ENCODE data around the gene SORCS2.

The SORCS2 gene

DNA sequence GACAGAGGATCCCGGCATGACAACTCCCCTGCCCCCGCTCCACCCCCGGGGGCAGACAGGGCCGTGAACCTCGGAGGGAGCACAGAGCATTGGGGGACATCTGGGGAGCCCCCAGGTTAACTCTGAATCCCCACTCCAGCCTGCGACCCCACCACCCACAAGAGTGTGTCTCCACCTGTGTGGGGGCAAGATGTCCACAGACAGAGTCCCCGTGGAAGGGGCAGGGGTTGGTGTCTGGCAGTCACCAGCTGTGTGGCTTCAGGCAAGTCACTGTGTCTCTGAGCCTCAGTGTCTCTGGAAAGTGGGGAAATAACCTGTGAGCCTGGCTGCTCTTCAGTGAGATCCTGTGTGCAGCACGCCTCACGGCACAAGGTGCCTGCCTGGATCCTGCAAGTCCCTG is 508.3 kb downstream of the SORCS2 start:
- TF ChIP-seq EGR1 (IDR thresholded peaks at IDR 0.05) (no peak), TCF12 (IDR thresholded peaks at IDR 0.05; ENCODE audit: low read depth) (no peak), NFIC (IDR thresholded peaks at IDR 0.05) (no peak), EP300 (IDR thresholded peaks at IDR 0.05; ENCODE audit: borderline replicate concordance) (no peak), TAF1 (IDR thresholded peaks at IDR 0.05; ENCODE audit: low read depth) (no peak), FOXM1 (IDR thresholded peaks at IDR 0.05; ENCODE audit: borderline replicate concordance, low read depth) (no peak), TEAD4 (IDR thresholded peaks at IDR 0.05) (no peak), CREB1 (IDR thresholded peaks at IDR 0.05; ENCODE audit: low read depth) (no peak), ZBTB7A (IDR thresholded peaks at IDR 0.05; ENCODE audit: low read depth) (no peak)
- TF ChIP-seq, protein P1, sequence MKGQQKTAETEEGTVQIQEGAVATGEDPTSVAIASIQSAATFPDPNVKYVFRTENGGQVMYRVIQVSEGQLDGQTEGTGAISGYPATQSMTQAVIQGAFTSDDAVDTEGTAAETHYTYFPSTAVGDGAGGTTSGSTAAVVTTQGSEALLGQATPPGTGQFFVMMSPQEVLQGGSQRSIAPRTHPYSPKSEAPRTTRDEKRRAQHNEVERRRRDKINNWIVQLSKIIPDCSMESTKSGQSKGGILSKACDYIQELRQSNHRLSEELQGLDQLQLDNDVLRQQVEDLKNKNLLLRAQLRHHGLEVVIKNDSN (IDR thresholded peaks at IDR 0.05) = no peak
- TF ChIP-seq, protein P2, sequence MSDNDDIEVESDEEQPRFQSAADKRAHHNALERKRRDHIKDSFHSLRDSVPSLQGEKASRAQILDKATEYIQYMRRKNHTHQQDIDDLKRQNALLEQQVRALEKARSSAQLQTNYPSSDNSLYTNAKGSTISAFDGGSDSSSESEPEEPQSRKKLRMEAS (IDR thresholded peaks at IDR 0.05) = no peak
- TF ChIP-seq, protein P3, sequence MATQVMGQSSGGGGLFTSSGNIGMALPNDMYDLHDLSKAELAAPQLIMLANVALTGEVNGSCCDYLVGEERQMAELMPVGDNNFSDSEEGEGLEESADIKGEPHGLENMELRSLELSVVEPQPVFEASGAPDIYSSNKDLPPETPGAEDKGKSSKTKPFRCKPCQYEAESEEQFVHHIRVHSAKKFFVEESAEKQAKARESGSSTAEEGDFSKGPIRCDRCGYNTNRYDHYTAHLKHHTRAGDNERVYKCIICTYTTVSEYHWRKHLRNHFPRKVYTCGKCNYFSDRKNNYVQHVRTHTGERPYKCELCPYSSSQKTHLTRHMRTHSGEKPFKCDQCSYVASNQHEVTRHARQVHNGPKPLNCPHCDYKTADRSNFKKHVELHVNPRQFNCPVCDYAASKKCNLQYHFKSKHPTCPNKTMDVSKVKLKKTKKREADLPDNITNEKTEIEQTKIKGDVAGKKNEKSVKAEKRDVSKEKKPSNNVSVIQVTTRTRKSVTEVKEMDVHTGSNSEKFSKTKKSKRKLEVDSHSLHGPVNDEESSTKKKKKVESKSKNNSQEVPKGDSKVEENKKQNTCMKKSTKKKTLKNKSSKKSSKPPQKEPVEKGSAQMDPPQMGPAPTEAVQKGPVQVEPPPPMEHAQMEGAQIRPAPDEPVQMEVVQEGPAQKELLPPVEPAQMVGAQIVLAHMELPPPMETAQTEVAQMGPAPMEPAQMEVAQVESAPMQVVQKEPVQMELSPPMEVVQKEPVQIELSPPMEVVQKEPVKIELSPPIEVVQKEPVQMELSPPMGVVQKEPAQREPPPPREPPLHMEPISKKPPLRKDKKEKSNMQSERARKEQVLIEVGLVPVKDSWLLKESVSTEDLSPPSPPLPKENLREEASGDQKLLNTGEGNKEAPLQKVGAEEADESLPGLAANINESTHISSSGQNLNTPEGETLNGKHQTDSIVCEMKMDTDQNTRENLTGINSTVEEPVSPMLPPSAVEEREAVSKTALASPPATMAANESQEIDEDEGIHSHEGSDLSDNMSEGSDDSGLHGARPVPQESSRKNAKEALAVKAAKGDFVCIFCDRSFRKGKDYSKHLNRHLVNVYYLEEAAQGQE (IDR thresholded peaks at IDR 0.05; ENCODE audit: low read depth) = no peak

DNA sequence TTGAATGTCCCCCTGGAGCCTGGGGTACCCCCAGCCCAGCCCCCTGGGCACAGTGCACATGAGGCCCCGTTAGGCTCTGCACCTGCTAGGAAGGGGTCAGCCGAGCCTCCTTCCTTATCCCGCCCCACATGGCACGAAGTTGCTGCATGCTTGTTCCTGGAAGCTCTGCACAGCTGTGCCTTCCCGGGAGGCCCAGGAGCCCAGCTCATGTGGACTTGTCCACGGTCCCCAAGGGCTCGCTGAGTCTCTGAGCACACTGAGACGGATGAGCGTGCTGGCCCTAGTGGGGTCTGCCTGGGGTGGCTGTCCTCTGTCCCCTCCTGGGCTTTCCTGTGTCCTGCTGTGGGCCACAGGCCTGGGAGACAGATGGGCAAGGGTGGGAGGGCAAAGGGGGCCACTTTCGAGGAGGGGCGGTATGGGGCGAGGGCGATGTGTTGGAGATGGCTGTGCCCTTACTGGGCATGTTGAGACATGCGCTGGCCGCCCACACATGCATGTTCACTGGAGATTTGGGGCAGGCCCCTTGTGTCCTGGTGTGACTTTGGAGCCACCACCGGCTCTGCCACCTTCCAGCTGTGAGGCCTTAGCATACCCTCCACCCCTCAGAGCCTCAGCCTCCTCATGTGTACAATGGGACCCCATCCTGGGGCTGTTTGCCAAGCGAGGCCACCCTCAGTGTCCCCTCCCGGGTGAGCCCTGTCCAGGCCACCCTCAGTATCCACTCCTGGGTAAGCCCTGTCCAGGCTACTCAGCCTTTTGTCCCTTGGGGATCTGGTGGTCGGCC is 509.7 kb downstream of the SORCS2 start:
- TF ChIP-seq, protein P1 (IDR thresholded peaks at IDR 0.05) = no peak
- TF ChIP-seq, protein P2 (IDR thresholded peaks at IDR 0.05) = no peak
- no peak for TF ChIP-seq TCF12 (IDR thresholded peaks at IDR 0.05; ENCODE audit: low read depth)
- no peak for TF ChIP-seq CEBPB (IDR thresholded peaks at IDR 0.05)
- TF ChIP-seq FOXM1 (IDR thresholded peaks at IDR 0.05; ENCODE audit: borderline replicate concordance, low read depth) = no peak
- TF ChIP-seq EGR1 (IDR thresholded peaks at IDR 0.05) = no peak
- TF ChIP-seq, protein P3 (IDR thresholded peaks at IDR 0.05; ENCODE audit: low read depth) = no peak
- TF ChIP-seq NFIC (IDR thresholded peaks at IDR 0.05) = no peak

DNA sequence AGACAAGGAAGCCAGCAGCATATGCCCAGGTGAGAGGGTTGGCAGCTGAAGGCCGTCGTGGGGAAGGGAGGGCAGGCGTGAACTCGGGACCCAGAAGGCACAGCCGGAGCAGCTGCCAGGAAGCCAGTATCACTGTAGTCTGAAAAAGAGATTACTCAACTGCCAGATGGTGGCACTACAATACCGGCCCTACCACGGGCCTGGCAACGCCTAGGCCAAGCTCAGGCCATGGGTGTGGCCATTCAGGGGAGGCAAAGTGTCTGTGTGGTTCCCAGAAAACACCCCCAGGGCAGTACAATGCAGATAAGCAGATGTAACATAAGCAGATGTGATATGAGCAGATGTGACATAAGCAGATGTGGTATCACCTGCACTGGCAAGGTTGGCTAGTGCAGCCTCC is 511.4 kb downstream of the SORCS2 start:
- TF ChIP-seq EGR1 (IDR thresholded peaks at IDR 0.05) (no peak), RAD21 (IDR thresholded peaks at IDR 0.05; ENCODE audit: low read depth) (peak; percentile 17; the same call in 1 of the 2 replicates), TAF1 (IDR thresholded peaks at IDR 0.05; ENCODE audit: low read depth) (no peak)

DNA sequence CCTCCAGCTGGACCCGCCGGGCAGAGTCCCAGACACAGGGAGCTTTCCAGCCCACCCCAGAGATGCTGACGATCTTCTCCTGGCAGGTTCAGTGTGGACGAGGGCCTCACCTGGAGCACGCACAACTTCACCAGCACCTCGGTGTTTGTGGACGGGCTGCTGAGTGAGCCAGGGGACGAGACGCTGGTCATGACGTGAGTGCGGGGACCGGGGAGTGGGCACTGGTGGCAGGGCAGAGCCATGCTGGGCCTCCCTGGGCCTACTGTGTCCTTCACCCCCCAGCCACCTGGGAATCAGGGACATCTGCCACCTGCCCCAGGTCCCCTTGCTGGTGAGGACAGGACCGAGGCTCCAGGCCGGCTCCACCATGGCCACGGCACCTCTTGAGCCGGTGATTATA is 511.8 kb downstream of the SORCS2 start:
- TF ChIP-seq NFIC (IDR thresholded peaks at IDR 0.05) = no peak

DNA sequence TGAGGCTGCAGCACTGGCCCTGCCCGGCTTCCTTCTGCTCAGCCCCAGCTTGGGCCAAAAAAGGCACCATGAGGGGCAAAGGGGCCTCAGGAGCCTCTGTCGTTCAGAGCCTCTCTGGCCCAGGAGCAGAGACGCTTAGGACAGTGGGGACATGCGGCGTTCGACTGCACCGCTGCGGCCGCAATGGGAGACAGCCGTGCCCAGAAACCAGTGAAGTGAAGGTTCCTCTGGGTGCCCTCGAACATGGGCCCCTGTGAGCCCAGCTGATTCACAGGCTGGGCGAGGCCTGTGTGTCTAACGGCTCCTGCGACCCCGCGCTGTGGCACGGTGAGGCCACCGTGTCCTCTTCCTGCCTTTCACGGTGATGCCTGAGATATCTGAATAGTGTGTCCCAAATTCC is 512.3 kb downstream of the SORCS2 start:
- TF ChIP-seq YY1 (IDR thresholded peaks at IDR 0.05; ENCODE audit: low read depth) (no peak), TEAD4 (IDR thresholded peaks at IDR 0.05) (no peak), TAF1 (IDR thresholded peaks at IDR 0.05; ENCODE audit: low read depth) (no peak), CREB1 (IDR thresholded peaks at IDR 0.05; ENCODE audit: low read depth) (no peak), EP300 (IDR thresholded peaks at IDR 0.05; ENCODE audit: borderline replicate concordance) (no peak), RAD21 (IDR thresholded peaks at IDR 0.05; ENCODE audit: low read depth) (no peak), EGR1 (IDR thresholded peaks at IDR 0.05) (no peak), ZBTB7A (IDR thresholded peaks at IDR 0.05; ENCODE audit: low read depth) (no peak), FOXM1 (IDR thresholded peaks at IDR 0.05; ENCODE audit: borderline replicate concordance, low read depth) (no peak), TCF12 (IDR thresholded peaks at IDR 0.05; ENCODE audit: low read depth) (no peak), CEBPB (IDR thresholded peaks at IDR 0.05) (no peak), NFIC (IDR thresholded peaks at IDR 0.05) (no peak)
- TF ChIP-seq, protein P3 (IDR thresholded peaks at IDR 0.05; ENCODE audit: low read depth) = no peak
- TF ChIP-seq, protein P1 (IDR thresholded peaks at IDR 0.05) = no peak
- TF ChIP-seq, protein P2 (IDR thresholded peaks at IDR 0.05) = no peak

All from Ishikawa (cell line).